ENCODE data around the gene ZBTB44.
"Not testable (repeated sequence)": the region's sequence is repeated elsewhere in the genome, so short reads cannot be mapped to it uniquely, and the experiment has no call there.

The ZBTB44 gene

DNA sequence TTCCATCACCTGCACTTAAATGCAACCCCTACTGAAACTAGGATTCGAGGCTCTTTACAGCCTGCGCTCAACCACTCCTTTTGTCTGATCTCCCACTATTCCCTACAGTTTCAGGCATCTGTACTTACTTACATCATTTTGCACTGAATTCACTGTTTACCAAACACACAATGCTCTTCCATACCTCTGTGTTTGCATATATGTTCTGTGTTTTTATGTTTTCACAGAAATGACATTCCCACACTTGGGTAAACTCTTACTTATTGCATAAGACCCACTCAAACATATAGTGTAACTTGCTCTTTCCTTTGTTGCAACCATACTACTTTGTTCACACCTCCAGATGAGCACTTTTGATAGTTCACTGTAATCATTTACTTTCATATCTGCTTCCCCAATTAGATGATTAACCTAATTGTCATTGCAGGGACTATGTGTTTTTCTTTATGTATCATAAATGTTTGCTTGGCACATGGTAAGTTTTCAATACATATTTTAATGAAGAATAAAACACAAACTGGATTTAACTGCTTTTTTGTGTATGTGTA is 54.6 kb downstream of the ZBTB44 start:
- H3K79me2 ChIP-seq (ENCODE audit: insufficient read depth, low read length) = peaks cover 92% of the 10 kb centered on the region
- no peaks in the 10 kb centered on the region for H3K9me3 ChIP-seq (ENCODE audit: insufficient read depth, low read length, severe bottlenecking)
- H2AFZ ChIP-seq (ENCODE audit: low read depth, low read length) = no peak overlapping the region
- ATAC-seq (ENCODE audit: insufficient read depth, low read depth) = no peak
- H3K27me3 ChIP-seq (ENCODE audit: insufficient read depth, low read length, poor library complexity) = no peaks in the 10 kb centered on the region
- no peak overlapping the region for H3K27ac ChIP-seq (ENCODE audit: low read length)
- peaks cover 68% of the 10 kb centered on the region for H3K36me3 ChIP-seq (ENCODE audit: insufficient read depth, low read length)
- no peak for DNase-seq
- no peak overlapping the region for H3K4me2 ChIP-seq (ENCODE audit: insufficient read depth, low read length)
- H4K20me1 ChIP-seq (ENCODE audit: insufficient read depth, low read length) = peaks cover 9% of the 10 kb centered on the region; the same call in 1 of the 2 replicates
- no peak overlapping the region for H3K4me3 ChIP-seq (ENCODE audit: low read depth in 1 of 2, low read length in 2 of 2)
- TF ChIP-seq EZH2 (IDR thresholded peaks at IDR 0.05; ENCODE audit: borderline replicate concordance, low read depth, low read length, severe bottlenecking) (no peak), CTCF (IDR thresholded peaks at IDR 0.05; ENCODE audit: borderline replicate concordance, extremely low read depth, low read length, poor library complexity, severe bottlenecking) (no peak)
- no peak overlapping the region for H3K9ac ChIP-seq (ENCODE audit: low read depth, low read length)
- no peaks in the 10 kb centered on the region for H3K4me1 ChIP-seq (ENCODE audit: insufficient read depth, low read length)

DNA sequence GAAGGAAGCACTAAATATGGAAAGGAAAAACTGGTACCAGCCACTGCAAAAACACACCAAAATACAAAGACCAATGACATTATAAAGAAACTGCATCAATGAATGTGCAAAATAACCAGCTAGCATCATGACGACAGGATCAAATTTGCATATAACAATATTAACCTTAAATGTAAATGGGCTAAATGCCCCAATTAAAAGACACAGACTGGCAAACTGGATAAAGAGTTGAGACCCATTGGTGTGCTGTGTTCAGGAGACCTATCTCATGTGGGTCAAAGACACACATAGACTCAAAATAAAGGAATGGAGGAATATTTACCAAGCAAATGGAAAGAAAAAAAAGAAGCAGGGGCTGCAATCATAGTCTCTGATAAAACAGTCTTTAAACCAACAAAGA is 63.0 kb downstream of the ZBTB44 start:
- not testable (repeated sequence) for H2AFZ ChIP-seq (ENCODE audit: low read depth, low read length); H3K27ac ChIP-seq (ENCODE audit: low read length); DNase-seq; ATAC-seq (ENCODE audit: insufficient read depth, low read depth); H3K4me2 ChIP-seq (ENCODE audit: insufficient read depth, low read length); H3K9ac ChIP-seq (ENCODE audit: low read depth, low read length); H3K4me1 ChIP-seq (ENCODE audit: insufficient read depth, low read length); H3K9me3 ChIP-seq (ENCODE audit: insufficient read depth, low read length, severe bottlenecking); H3K4me3 ChIP-seq (ENCODE audit: low read depth in 1 of 2, low read length in 2 of 2); H3K27me3 ChIP-seq (ENCODE audit: insufficient read depth, low read length, poor library complexity)
- Histone ChIP-seq H3K36me3 (ENCODE audit: insufficient read depth, low read length) (peaks cover 30% of the 10 kb centered on the region), H4K20me1 (ENCODE audit: insufficient read depth, low read length) (peaks cover 27% of the 10 kb centered on the region), H3K79me2 (ENCODE audit: insufficient read depth, low read length) (peaks cover 78% of the 10 kb centered on the region)

- H3K9ac ChIP-seq (ENCODE audit: low read depth, low read length); H2AFZ ChIP-seq (ENCODE audit: low read depth, low read length); H3K27me3 ChIP-seq (ENCODE audit: insufficient read depth, low read length, poor library complexity); H3K4me3 ChIP-seq (ENCODE audit: low read depth in 1 of 2, low read length in 2 of 2); ATAC-seq (ENCODE audit: insufficient read depth, low read depth); H3K27ac ChIP-seq (ENCODE audit: low read length); H3K9me3 ChIP-seq (ENCODE audit: insufficient read depth, low read length, severe bottlenecking); DNase-seq; H3K4me2 ChIP-seq (ENCODE audit: insufficient read depth, low read length); H3K4me1 ChIP-seq (ENCODE audit: insufficient read depth, low read length): not testable (repeated sequence)
- H3K79me2 ChIP-seq (ENCODE audit: insufficient read depth, low read length) = peaks cover 81% of the 10 kb centered on the region
- H3K36me3 ChIP-seq (ENCODE audit: insufficient read depth, low read length) = peaks cover 24% of the 10 kb centered on the region
- H4K20me1 ChIP-seq (ENCODE audit: insufficient read depth, low read length) = peaks cover 42% of the 10 kb centered on the region
Observed at GRCh38 chr11:130249929-130250328, 64.8 kb downstream of the ZBTB44 start.

- Histone ChIP-seq H3K27me3 (ENCODE audit: insufficient read depth, low read length, poor library complexity) (no peaks in the 10 kb centered on the region), H3K9ac (ENCODE audit: low read depth, low read length) (no peak overlapping the region), H3K27ac (ENCODE audit: low read length) (no peak overlapping the region), H3K36me3 (ENCODE audit: insufficient read depth, low read length) (peaks cover 25% of the 10 kb centered on the region), H3K79me2 (ENCODE audit: insufficient read depth, low read length) (peaks cover 86% of the 10 kb centered on the region), H3K4me1 (ENCODE audit: insufficient read depth, low read length) (0 out of 2 replicates have a peak, but pooled peaks cover 2% of the 10 kb centered on the region), H4K20me1 (ENCODE audit: insufficient read depth, low read length) (peaks cover 45% of the 10 kb centered on the region), H3K4me2 (ENCODE audit: insufficient read depth, low read length) (no peak overlapping the region), H2AFZ (ENCODE audit: low read depth, low read length) (no peak overlapping the region), H3K9me3 (ENCODE audit: insufficient read depth, low read length, severe bottlenecking) (no peaks in the 10 kb centered on the region), H3K4me3 (ENCODE audit: low read depth in 1 of 2, low read length in 2 of 2) (no peak overlapping the region)
- TF ChIP-seq EZH2 (IDR thresholded peaks at IDR 0.05; ENCODE audit: borderline replicate concordance, low read depth, low read length, severe bottlenecking) (no peak), CTCF (IDR thresholded peaks at IDR 0.05; ENCODE audit: borderline replicate concordance, extremely low read depth, low read length, poor library complexity, severe bottlenecking) (no peak)
- ATAC-seq (ENCODE audit: insufficient read depth, low read depth) (no peak), DNase-seq (no peak)
Observed at GRCh38 chr11:130249371-130249770, 65.3 kb downstream of the ZBTB44 start.

Measured in DND-41 (cell line).